ENCODE results near the gene RABGGTB.
"Not testable (repeated sequence)": the region's sequence is repeated elsewhere in the genome, so short reads cannot be mapped to it uniquely, and the experiment has no call there.

DNA sequence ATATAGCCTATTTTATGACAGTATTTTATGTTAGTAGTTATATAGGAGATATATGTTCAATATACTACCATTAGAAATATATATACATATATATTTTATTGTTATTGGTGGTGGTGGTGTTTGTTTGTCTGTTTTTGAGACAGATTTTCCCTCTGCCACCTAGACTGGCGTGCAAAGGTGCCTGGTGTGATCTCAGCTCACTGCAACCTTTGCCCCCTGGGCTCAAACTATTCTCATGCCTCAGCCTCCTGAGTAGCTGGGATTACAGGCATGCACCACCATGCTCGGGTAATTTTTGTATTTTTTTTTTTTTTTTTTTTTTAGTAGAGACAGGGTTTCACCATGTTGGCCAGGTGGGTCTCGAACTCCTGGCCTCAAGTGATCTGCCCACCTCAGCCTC lies 24.1 kb downstream of the RABGGTB start:
- TF ChIP-seq, protein P1, sequence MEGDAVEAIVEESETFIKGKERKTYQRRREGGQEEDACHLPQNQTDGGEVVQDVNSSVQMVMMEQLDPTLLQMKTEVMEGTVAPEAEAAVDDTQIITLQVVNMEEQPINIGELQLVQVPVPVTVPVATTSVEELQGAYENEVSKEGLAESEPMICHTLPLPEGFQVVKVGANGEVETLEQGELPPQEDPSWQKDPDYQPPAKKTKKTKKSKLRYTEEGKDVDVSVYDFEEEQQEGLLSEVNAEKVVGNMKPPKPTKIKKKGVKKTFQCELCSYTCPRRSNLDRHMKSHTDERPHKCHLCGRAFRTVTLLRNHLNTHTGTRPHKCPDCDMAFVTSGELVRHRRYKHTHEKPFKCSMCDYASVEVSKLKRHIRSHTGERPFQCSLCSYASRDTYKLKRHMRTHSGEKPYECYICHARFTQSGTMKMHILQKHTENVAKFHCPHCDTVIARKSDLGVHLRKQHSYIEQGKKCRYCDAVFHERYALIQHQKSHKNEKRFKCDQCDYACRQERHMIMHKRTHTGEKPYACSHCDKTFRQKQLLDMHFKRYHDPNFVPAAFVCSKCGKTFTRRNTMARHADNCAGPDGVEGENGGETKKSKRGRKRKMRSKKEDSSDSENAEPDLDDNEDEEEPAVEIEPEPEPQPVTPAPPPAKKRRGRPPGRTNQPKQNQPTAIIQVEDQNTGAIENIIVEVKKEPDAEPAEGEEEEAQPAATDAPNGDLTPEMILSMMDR (IDR thresholded peaks at IDR 0.05), result not testable (repeated sequence)
- TF ChIP-seq POLR2AphosphoS5, POLR2A (IDR thresholded peaks at IDR 0.05): not testable (repeated sequence)

Data from suprapubic skin (tissue), 4 donors.